ENCODE measurements around the gene RUNX1. TPM values are rescaled to one million over a fixed set of nuclear protein-coding genes. Genes with fewer than 3 reads are reported as not detected.
A peak's percentile ranks its signal among the peaks of the same experiment; 100 is the strongest.

The RUNX1 gene
- total RNA-seq, 1 donor = 40.9 TPM

DNA sequence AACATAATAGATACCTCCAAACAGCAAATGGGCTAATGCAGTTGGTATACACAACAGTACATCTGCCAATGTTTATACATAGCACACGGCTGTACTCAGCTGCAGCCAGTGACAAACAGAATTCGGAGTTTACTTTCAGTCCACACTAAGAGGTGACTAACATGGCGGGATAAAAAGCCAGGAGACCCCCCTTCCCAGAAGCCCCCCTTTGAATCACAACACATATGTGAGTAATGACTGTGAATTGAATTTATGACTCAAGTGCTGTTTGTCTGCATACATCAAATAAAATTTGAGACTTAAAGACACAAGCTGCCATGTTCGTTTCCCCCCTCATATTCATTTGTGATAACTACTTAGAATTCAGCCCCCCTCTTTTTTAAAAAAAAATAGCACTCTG lies 113.2 kb downstream of the RUNX1 start:
- H3K4me1 ChIP-seq (ENCODE audit: insufficient read depth, low read length) = peaks cover 40% of the 10 kb centered on the region
- no peaks in the 10 kb centered on the region for H3K27me3 ChIP-seq (ENCODE audit: insufficient read depth, low read length)
- H3K4me2 ChIP-seq (ENCODE audit: insufficient read depth, low read length) = peak overlapping the region; percentile 53
- H3K79me2 ChIP-seq (ENCODE audit: insufficient read depth, low read length) = no peaks in the 10 kb centered on the region
- H4K20me1 ChIP-seq (ENCODE audit: insufficient read depth, low read length) = no peaks in the 10 kb centered on the region
- H3K4me3 ChIP-seq (ENCODE audit: insufficient read depth, low read length) = no peak overlapping the region
- H2AFZ ChIP-seq (ENCODE audit: low read length) = no peak overlapping the region
- no peaks in the 10 kb centered on the region for H3K36me3 ChIP-seq (ENCODE audit: insufficient read depth, low read length)
- DNase-seq (ENCODE audit: insufficient read length, low spot score, missing footprints) = no peak
- H3K9me3 ChIP-seq (ENCODE audit: low read depth, low read length) = no peaks in the 10 kb centered on the region
- TF ChIP-seq, protein P1, sequence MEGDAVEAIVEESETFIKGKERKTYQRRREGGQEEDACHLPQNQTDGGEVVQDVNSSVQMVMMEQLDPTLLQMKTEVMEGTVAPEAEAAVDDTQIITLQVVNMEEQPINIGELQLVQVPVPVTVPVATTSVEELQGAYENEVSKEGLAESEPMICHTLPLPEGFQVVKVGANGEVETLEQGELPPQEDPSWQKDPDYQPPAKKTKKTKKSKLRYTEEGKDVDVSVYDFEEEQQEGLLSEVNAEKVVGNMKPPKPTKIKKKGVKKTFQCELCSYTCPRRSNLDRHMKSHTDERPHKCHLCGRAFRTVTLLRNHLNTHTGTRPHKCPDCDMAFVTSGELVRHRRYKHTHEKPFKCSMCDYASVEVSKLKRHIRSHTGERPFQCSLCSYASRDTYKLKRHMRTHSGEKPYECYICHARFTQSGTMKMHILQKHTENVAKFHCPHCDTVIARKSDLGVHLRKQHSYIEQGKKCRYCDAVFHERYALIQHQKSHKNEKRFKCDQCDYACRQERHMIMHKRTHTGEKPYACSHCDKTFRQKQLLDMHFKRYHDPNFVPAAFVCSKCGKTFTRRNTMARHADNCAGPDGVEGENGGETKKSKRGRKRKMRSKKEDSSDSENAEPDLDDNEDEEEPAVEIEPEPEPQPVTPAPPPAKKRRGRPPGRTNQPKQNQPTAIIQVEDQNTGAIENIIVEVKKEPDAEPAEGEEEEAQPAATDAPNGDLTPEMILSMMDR (IDR thresholded peaks at IDR 0.05; ENCODE audit: extremely low read depth, low read depth, low read length) = no peak
- H3K27ac ChIP-seq (ENCODE audit: low read depth, low read length) = no peak overlapping the region

DNA sequence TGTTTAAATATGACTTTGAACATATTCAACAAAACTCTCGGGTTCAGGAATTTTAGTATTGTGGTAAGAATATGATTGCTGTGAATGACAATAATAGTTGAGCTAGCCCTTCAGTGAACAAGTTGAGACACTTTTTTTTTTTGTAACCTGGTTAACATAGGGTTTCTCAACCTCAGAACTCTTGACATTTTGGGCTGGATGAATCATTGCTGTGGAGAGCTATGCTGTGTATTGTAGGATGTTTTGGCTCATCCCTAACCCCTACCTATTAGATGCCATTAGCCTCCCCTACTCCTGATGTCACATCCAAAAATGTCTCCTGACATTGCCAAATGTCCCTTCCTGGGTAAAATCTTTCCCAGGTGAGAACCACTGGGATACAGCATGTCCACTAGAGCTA lies 113.7 kb downstream of the RUNX1 start:
- H3K4me1 ChIP-seq (ENCODE audit: insufficient read depth, low read length) = peaks cover 42% of the 10 kb centered on the region

DNA sequence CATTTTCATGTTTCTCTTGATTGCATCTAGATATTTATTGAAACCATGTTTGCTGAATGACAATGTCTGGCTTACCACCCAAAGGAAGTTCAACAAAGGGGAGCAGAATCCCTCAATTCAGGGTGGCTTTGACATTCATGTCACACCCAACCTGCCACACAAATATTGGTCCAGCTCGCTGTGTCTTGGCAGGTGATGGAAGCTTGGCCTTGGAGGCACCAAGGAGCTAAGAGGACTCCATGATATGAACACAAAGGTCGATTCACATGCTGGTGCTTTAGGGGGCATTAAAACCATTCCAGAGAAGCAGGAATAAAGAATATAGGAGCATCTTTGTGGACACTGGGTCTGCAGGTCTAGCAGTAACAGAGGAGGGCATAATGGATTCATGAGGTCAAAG lies 114.8 kb downstream of the RUNX1 start:
- no peak overlapping the region for H3K4me2 ChIP-seq (ENCODE audit: insufficient read depth, low read length)
- H3K4me3 ChIP-seq (ENCODE audit: insufficient read depth, low read length) = no peak overlapping the region
- no peaks in the 10 kb centered on the region for H4K20me1 ChIP-seq (ENCODE audit: insufficient read depth, low read length)
- H3K4me1 ChIP-seq (ENCODE audit: insufficient read depth, low read length) = peaks cover 38% of the 10 kb centered on the region
- H3K9me3 ChIP-seq (ENCODE audit: low read depth, low read length) = no peaks in the 10 kb centered on the region
- no peak for DNase-seq (ENCODE audit: insufficient read length, low spot score, missing footprints)
- no peaks in the 10 kb centered on the region for H3K27me3 ChIP-seq (ENCODE audit: insufficient read depth, low read length)
- H3K79me2 ChIP-seq (ENCODE audit: insufficient read depth, low read length) = no peaks in the 10 kb centered on the region
- no peak overlapping the region for H3K27ac ChIP-seq (ENCODE audit: low read depth, low read length)
- TF ChIP-seq, protein P1 (IDR thresholded peaks at IDR 0.05; ENCODE audit: extremely low read depth, low read depth, low read length) = no peak
- H2AFZ ChIP-seq (ENCODE audit: low read length) = no peak overlapping the region
- no peaks in the 10 kb centered on the region for H3K36me3 ChIP-seq (ENCODE audit: insufficient read depth, low read length)

More for the DNA sequence above, 113.7 kb downstream of the RUNX1 start:
- Histone ChIP-seq H3K4me3 (ENCODE audit: insufficient read depth, low read length) (no peak overlapping the region), H3K9me3 (ENCODE audit: low read depth, low read length) (no peaks in the 10 kb centered on the region), H2AFZ (ENCODE audit: low read length) (no peak overlapping the region), H3K27me3 (ENCODE audit: insufficient read depth, low read length) (no peaks in the 10 kb centered on the region), H3K79me2 (ENCODE audit: insufficient read depth, low read length) (no peaks in the 10 kb centered on the region), H3K36me3 (ENCODE audit: insufficient read depth, low read length) (no peaks in the 10 kb centered on the region), H3K4me2 (ENCODE audit: insufficient read depth, low read length) (no peak overlapping the region), H4K20me1 (ENCODE audit: insufficient read depth, low read length) (no peaks in the 10 kb centered on the region), H3K27ac (ENCODE audit: low read depth, low read length) (no peak overlapping the region)
- DNase-seq (ENCODE audit: insufficient read length, low spot score, missing footprints) = no peak
- TF ChIP-seq, protein P1 (IDR thresholded peaks at IDR 0.05; ENCODE audit: extremely low read depth, low read depth, low read length) = no peak

DNA sequence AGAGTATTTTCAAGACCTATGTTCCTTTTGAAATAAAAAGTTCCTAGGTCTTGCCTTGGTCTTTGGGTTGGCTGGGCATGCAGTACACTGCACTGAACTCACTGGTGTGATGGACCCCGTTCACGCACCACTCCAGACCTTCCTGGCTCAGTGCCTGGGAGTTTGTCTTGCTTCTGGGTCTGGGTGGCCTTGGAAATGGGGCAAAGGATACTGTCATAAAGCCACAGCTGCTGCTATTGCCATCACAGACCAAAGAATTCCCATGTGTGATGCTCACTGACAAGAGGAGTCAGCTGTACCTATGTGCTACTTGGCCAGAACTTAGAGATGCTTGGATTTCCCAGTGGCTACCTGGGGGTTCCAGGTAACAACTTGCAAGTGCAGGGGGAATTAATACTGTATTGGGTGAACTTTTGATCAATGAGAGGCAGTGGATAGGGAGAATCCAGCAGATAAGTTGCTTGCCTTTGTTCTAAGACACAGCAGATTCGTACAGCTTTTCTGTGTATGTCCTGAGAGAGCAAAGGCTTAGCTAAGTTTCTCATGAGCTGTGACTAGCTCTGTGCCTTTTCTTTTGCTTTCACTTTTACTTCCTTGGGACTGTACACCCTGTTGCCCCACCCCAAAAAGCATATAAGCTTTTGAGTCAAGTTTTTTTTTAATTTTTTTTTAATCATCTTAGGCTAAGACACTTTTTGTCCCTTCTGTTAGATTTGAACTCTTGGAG lies 115.3 kb downstream of the RUNX1 start:
- H4K20me1 ChIP-seq (ENCODE audit: insufficient read depth, low read length) = no peaks in the 10 kb centered on the region

More for the DNA sequence above, 115.3 kb downstream of the RUNX1 start:
- Histone ChIP-seq H3K36me3 (ENCODE audit: insufficient read depth, low read length) (no peaks in the 10 kb centered on the region), H3K9me3 (ENCODE audit: low read depth, low read length) (no peaks in the 10 kb centered on the region), H3K4me3 (ENCODE audit: insufficient read depth, low read length) (no peak overlapping the region), H3K79me2 (ENCODE audit: insufficient read depth, low read length) (no peaks in the 10 kb centered on the region), H3K4me1 (ENCODE audit: insufficient read depth, low read length) (peaks cover 32% of the 10 kb centered on the region), H3K27ac (ENCODE audit: low read depth, low read length) (no peak overlapping the region), H3K4me2 (ENCODE audit: insufficient read depth, low read length) (no peak overlapping the region), H2AFZ (ENCODE audit: low read length) (no peak overlapping the region), H3K27me3 (ENCODE audit: insufficient read depth, low read length) (no peaks in the 10 kb centered on the region)
- no peak for DNase-seq (ENCODE audit: insufficient read length, low spot score, missing footprints)
- TF ChIP-seq, protein P1 (IDR thresholded peaks at IDR 0.05; ENCODE audit: extremely low read depth, low read depth, low read length) = no peak

All from osteoblast (primary cell).